Activated naive CD8-positive, alpha-beta T cell treated with anti-CD3 and anti-CD28 coated beads, Interleukin-2, amount 10 ng/mL, durations not matched to agents 7 days and 5 days (primary cell): ENCODE results near the gene MYADM. TPM values are rescaled to one million over a fixed set of nuclear protein-coding genes. Genes with fewer than 3 reads are reported as not detected.
A peak's percentile ranks its signal among the peaks of the same experiment; 100 is the strongest.

ENCODE experiments used
- ATAC-seq: fragments of 150-1000 bp; cut with Tn5 transposase; one replicate; pipeline ENCODE4 v1.10.0; 2021; ENCODE audit warnings: low read depth, moderate library complexity
- POLR2A ChIA-PET: fragments of 350-600 bp; sonication (Branson Sonifier 250); formaldehyde crosslinking; loops from one replicate; lab custom pipeline; 2021; ENCODE audit warnings: antibody characterized with exemption; lab: Charles Lee
- DNase-seq: peaks from one replicate; pipeline ENCODE4 v3.0.0; 2021
- H3K27ac Mint-ChIP-seq: one replicate; pipeline ENCODE4 v1.8.0; 2022; ENCODE audit warnings: mild to moderate bottlenecking, mixed read lengths
- H3K27me3 Mint-ChIP-seq: one replicate; pipeline ENCODE4 v1.8.0; 2022; ENCODE audit warnings: mild to moderate bottlenecking, moderate library complexity, mixed read lengths
- H3K36me3 Mint-ChIP-seq: one replicate; pipeline ENCODE4 v1.8.0; 2021; ENCODE audit warnings: mild to moderate bottlenecking, mixed read lengths
- H3K4me1 Mint-ChIP-seq: one replicate; pipeline ENCODE4 v1.8.0; 2021; ENCODE audit warnings: mixed read lengths
- H3K4me3 Mint-ChIP-seq: one replicate; pipeline ENCODE4 v1.8.0; 2022; ENCODE audit warnings: mild to moderate bottlenecking, moderate library complexity, mixed read lengths
- H3K9me3 Mint-ChIP-seq: one replicate; pipeline ENCODE4 v1.8.0; 2021; ENCODE audit warnings: mixed read lengths
- total RNA-seq, 2 experiments: library from RNA; stranded (reverse); gene quantifications; one replicate each; pipeline ENCODE4 v1.2.3, GENCODE V29; 2021

MYADM gene
- total RNA-seq, 2 experiments from 2014 or later = 76.3 to 77.3 TPM

GRCh38 chr19:53882391-53883050 lies 14.8 kb downstream of the MYADM start:
- no peak for ATAC-seq
- Mint-ChIP-seq H3K36me3 (no peaks in the 10 kb centered on the region), H3K4me3 (peak overlapping the region; percentile 56), H3K27me3 (peaks cover 21% of the 10 kb centered on the region), H3K4me1 (peaks cover 4% of the 10 kb centered on the region), H3K27ac (no peak overlapping the region), H3K9me3 (no peaks in the 10 kb centered on the region)
- POLR2A ChIA-PET = interaction anchor here (1.1 to 1.5 kb wide), 3 partner anchors 8 to 15 kb away, joined by 5 to 16 read pairs (median 8); partner anchors contain the start of gene MYADM
- no peak for DNase-seq

GRCh38 chr19:53883231-53883661 lies 15.6 kb downstream of the MYADM start:
- H3K9me3 Mint-ChIP-seq = no peaks in the 10 kb centered on the region
- H3K4me1 Mint-ChIP-seq = peaks cover 3% of the 10 kb centered on the region
- no peak for ATAC-seq
- H3K4me3 Mint-ChIP-seq = no peak overlapping the region
- POLR2A ChIA-PET = interaction anchor here (1.1 kb wide), 1 partner anchor 9 kb away, joined by 8 read pairs; no protein-coding TSS in a partner anchor
- no peak overlapping the region for H3K27ac Mint-ChIP-seq
- DNase-seq = no peak
- H3K27me3 Mint-ChIP-seq = peaks cover 23% of the 10 kb centered on the region
- H3K36me3 Mint-ChIP-seq = no peaks in the 10 kb centered on the region

GRCh38 chr19:53883741-53884140 lies 16.1 kb downstream of the MYADM start:
- no peak overlapping the region for H3K27ac Mint-ChIP-seq
- no peak for ATAC-seq
- H3K36me3 Mint-ChIP-seq = no peaks in the 10 kb centered on the region
- H3K4me1 Mint-ChIP-seq = peaks cover 3% of the 10 kb centered on the region
- H3K9me3 Mint-ChIP-seq = no peaks in the 10 kb centered on the region
- H3K27me3 Mint-ChIP-seq = peaks cover 23% of the 10 kb centered on the region
- DNase-seq = no peak
- POLR2A ChIA-PET = interaction anchor here (1.1 to 1.3 kb wide), 2 partner anchors 10 to 17 kb away, joined by 3 to 8 read pairs; no protein-coding TSS in a partner anchor
- peak overlapping the region; percentile 9 for H3K4me3 Mint-ChIP-seq

- ATAC-seq (no peak), DNase-seq (no peak)
- H3K9me3 Mint-ChIP-seq = no peaks in the 10 kb centered on the region
- H3K4me3 Mint-ChIP-seq = no peak overlapping the region
- POLR2A ChIA-PET = interaction anchor here (1.3 kb wide), 1 partner anchor 18 kb away, joined by 3 read pairs; no protein-coding TSS in a partner anchor
- no peak overlapping the region for H3K27ac Mint-ChIP-seq
- peaks cover 3% of the 10 kb centered on the region for H3K4me1 Mint-ChIP-seq
- no peaks in the 10 kb centered on the region for H3K36me3 Mint-ChIP-seq
- peaks cover 23% of the 10 kb centered on the region for H3K27me3 Mint-ChIP-seq
Measured at GRCh38 chr19:53884256-53884655, 16.6 kb downstream of the MYADM start.

DNA sequence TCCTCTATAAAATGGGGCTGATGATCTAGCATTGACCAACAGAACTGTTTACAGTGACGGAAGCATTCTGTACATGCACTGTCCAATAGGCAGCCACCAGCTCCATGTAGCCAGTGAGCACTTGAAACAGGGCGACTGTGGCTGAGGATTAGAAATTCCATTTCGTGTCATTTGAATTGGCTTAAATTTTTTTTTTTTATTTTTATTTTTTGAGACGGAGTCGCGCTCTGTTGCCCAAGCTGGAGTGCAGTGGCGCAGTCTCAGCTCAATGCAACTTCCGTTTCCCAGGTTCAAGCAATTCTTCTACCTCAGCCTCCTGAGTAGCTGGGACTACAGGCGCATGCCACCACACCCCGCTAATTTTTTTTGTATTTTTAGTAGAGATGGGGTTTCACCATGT lies 17.4 kb downstream of the MYADM start:
- DNase-seq = no peak
- Mint-ChIP-seq H3K9me3 (no peaks in the 10 kb centered on the region), H3K4me1 (peaks cover 4% of the 10 kb centered on the region), H3K27ac (no peak overlapping the region), H3K4me3 (no peak overlapping the region), H3K36me3 (no peaks in the 10 kb centered on the region), H3K27me3 (peaks cover 23% of the 10 kb centered on the region)
- POLR2A ChIA-PET = interaction anchor here (1.3 kb wide), 1 partner anchor 19 kb away, joined by 3 read pairs; no protein-coding TSS in a partner anchor
- ATAC-seq = no peak

GRCh38 chr19:53892301-53892980 lies 24.8 kb downstream of the MYADM start:
- POLR2A ChIA-PET = no interaction called here
- no peak overlapping the region for H3K27ac Mint-ChIP-seq
- no peak for ATAC-seq

GRCh38 chr19:53892981-53893325 lies 25.3 kb downstream of the MYADM start:
- POLR2A ChIA-PET = no interaction called here

More at GRCh38 chr19:53892301-53892980, 24.8 kb downstream of the MYADM start:
- DNase-seq = no peak
- peaks cover 2% of the 10 kb centered on the region for H3K4me1 Mint-ChIP-seq
- no peak overlapping the region for H3K4me3 Mint-ChIP-seq
- H3K9me3 Mint-ChIP-seq = no peaks in the 10 kb centered on the region
- peaks cover 19% of the 10 kb centered on the region for H3K27me3 Mint-ChIP-seq
- no peaks in the 10 kb centered on the region for H3K36me3 Mint-ChIP-seq

DNA sequence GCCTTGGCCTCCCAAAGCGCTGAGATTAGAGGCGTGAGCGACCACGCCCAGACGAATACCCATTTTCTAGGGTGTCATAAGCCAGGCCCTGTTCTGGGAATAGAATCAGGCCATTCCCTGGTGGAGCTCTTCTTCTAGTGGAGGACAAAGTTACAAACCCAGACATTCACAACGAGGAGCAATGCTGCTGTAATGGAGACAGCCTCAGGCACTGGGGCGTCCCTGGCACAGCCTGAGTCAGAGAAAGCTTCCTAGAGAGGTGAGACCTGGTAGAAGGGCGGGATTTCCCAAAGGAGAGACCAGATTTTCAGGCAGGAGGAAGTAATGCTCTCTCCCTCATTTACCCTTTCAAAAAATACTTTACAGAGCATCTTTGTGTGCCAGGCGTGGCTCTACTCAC lies 27.0 kb downstream of the MYADM start:
- Mint-ChIP-seq H3K36me3 (no peaks in the 10 kb centered on the region), H3K27ac (no peak overlapping the region), H3K4me3 (no peak overlapping the region), H3K9me3 (no peaks in the 10 kb centered on the region), H3K4me1 (peaks cover 2% of the 10 kb centered on the region), H3K27me3 (peaks cover 25% of the 10 kb centered on the region)
- ATAC-seq (no peak), DNase-seq (no peak)
- POLR2A ChIA-PET = no interaction called here

More at GRCh38 chr19:53892981-53893325, 25.3 kb downstream of the MYADM start:
- ATAC-seq = no peak
- H3K27me3 Mint-ChIP-seq = peaks cover 22% of the 10 kb centered on the region
- no peaks in the 10 kb centered on the region for H3K9me3 Mint-ChIP-seq
- H3K36me3 Mint-ChIP-seq = no peaks in the 10 kb centered on the region
- H3K4me3 Mint-ChIP-seq = no peak overlapping the region
- DNase-seq = no peak
- peaks cover 2% of the 10 kb centered on the region for H3K4me1 Mint-ChIP-seq
- no peak overlapping the region for H3K27ac Mint-ChIP-seq

GRCh38 chr19:53896682-53897081 lies 29.0 kb downstream of the MYADM start:
- POLR2A ChIA-PET = interaction anchor here (0.6 kb wide), 1 partner anchor 10 kb away, joined by 3 read pairs; no protein-coding TSS in a partner anchor
- H3K36me3 Mint-ChIP-seq = no peaks in the 10 kb centered on the region
- peaks cover 25% of the 10 kb centered on the region for H3K27me3 Mint-ChIP-seq
- ATAC-seq = no peak
- no peak overlapping the region for H3K4me3 Mint-ChIP-seq
- no peak for DNase-seq
- no peak overlapping the region for H3K27ac Mint-ChIP-seq
- no peaks in the 10 kb centered on the region for H3K9me3 Mint-ChIP-seq
- H3K4me1 Mint-ChIP-seq = no peaks in the 10 kb centered on the region

GRCh38 chr19:53897459-53897858 lies 29.8 kb downstream of the MYADM start:
- Mint-ChIP-seq H3K27ac (no peak overlapping the region), H3K4me3 (no peak overlapping the region), H3K4me1 (no peaks in the 10 kb centered on the region), H3K9me3 (no peaks in the 10 kb centered on the region), H3K27me3 (peaks cover 25% of the 10 kb centered on the region), H3K36me3 (no peaks in the 10 kb centered on the region)
- no peak for ATAC-seq
- POLR2A ChIA-PET = interaction anchor here (0.6 kb wide), 1 partner anchor 11 kb away, joined by 3 read pairs; no protein-coding TSS in a partner anchor
- no peak for DNase-seq

DNA sequence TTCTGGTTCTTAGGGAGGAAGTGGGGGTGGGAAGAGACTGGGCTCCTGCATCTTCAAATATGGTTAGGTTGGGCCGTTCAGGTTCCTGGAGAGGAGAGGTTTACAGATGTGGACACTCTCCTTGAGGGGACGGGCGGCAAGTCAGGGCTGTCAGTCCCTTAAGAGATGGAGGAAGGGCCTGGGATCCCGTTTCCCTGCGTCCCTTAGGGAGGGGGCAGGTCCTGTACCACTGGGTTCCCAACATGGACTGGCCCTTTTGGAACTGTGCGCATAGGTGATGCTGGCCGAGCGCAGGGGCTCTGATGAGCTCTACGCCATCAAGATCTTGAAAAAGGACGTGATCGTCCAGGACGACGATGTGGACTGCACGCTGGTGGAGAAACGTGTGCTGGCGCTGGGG lies 30.5 kb downstream of the MYADM start:
- no peak overlapping the region for H3K4me3 Mint-ChIP-seq
- POLR2A ChIA-PET = no interaction called here
- H3K9me3 Mint-ChIP-seq = no peaks in the 10 kb centered on the region
- no peaks in the 10 kb centered on the region for H3K4me1 Mint-ChIP-seq
- DNase-seq = no peak
- no peak for ATAC-seq
- no peak overlapping the region for H3K27ac Mint-ChIP-seq
- no peaks in the 10 kb centered on the region for H3K36me3 Mint-ChIP-seq
- H3K27me3 Mint-ChIP-seq = peaks cover 24% of the 10 kb centered on the region

- POLR2A ChIA-PET = no interaction called here
Measured at GRCh38 chr19:53898636-53899341, 31.1 kb downstream of the MYADM start.

GRCh38 chr19:53900191-53900860 lies 32.6 kb downstream of the MYADM start:
- no peaks in the 10 kb centered on the region for H3K9me3 Mint-ChIP-seq
- H3K4me3 Mint-ChIP-seq = no peak overlapping the region
- ATAC-seq (no peak), DNase-seq (no peak)
- POLR2A ChIA-PET = no interaction called here
- H3K36me3 Mint-ChIP-seq = no peaks in the 10 kb centered on the region
- no peak overlapping the region for H3K27ac Mint-ChIP-seq
- peaks cover 5% of the 10 kb centered on the region for H3K4me1 Mint-ChIP-seq
- H3K27me3 Mint-ChIP-seq = peaks cover 32% of the 10 kb centered on the region

More at GRCh38 chr19:53898636-53899341, 31.1 kb downstream of the MYADM start:
- no peak overlapping the region for H3K4me3 Mint-ChIP-seq
- no peaks in the 10 kb centered on the region for H3K4me1 Mint-ChIP-seq
- no peak overlapping the region for H3K27ac Mint-ChIP-seq
- H3K36me3 Mint-ChIP-seq = no peaks in the 10 kb centered on the region
- DNase-seq (no peak), ATAC-seq (no peak)
- H3K27me3 Mint-ChIP-seq = peaks cover 25% of the 10 kb centered on the region
- H3K9me3 Mint-ChIP-seq = no peaks in the 10 kb centered on the region
